Measurements from ENCODE around the gene C19orf12.

- no peak for TF ChIP-seq CTCF (conservative IDR thresholded peaks at IDR 0.05; ENCODE audit: low read depth, low read length)
- TF ChIP-seq MAFK (IDR thresholded peaks at IDR 0.05; ENCODE audit: low read depth, low read length), result peak; percentile 35; the same call in 1 of the 2 replicates
- no peak for TF ChIP-seq RAD21 (IDR thresholded peaks at IDR 0.05; ENCODE audit: low read length)
- TF ChIP-seq POLR2A (IDR thresholded peaks at IDR 0.05; ENCODE audit: low read depth, low read length), result peak; percentile 49; the same call in 1 of the 2 replicates
- TF ChIP-seq BHLHE40 (IDR thresholded peaks at IDR 0.05; ENCODE audit: low read depth, low read length), result no peak
- peak; percentile 26; the same call in 1 of the 2 replicates for TF ChIP-seq FOS (IDR thresholded peaks at IDR 0.05; ENCODE audit: low read depth, low read length)
- peak; percentile 94 for TF ChIP-seq CEBPB (IDR thresholded peaks at IDR 0.05; ENCODE audit: low read depth, low read length)
- TF ChIP-seq CHD1 (IDR thresholded peaks at IDR 0.05; ENCODE audit: low read depth, low read length), result no peak
- no peak for TF ChIP-seq SMC3 (IDR thresholded peaks at IDR 0.05; ENCODE audit: low read depth, low read length)
- peak; percentile 63 for TF ChIP-seq MAZ (IDR thresholded peaks at IDR 0.05; ENCODE audit: borderline replicate concordance, low read depth, low read length)
These were observed 27.7 kb downstream of the C19orf12 start for GRCh38 chr19:29687244-29687896.
